Hindlimb muscle (tissue), 1 donor: Measurements from ENCODE around the gene CD320. TPM values are rescaled to one million over a fixed set of nuclear protein-coding genes. Genes with fewer than 3 reads are reported as not detected.
"Not testable (repeated sequence)": the region's sequence is repeated elsewhere in the genome, so short reads cannot be mapped to it uniquely, and the experiment has no call there.

Experiments
- DNase-seq: peaks from one replicate; pipeline ENCODE4 v3.0.0-alpha.2; 2013
- polyA plus RNA-seq: library from polyadenylated mRNA; unstranded; fragments of 120-200 nt; gene quantifications from one replicate; pipeline ENCODE4 v1.2.1, GENCODE V29; 2013; ENCODE audit not compliant: insufficient read length

Gene CD320
- polyA plus RNA-seq, 1 donor = 21.7 TPM

- no peak for DNase-seq
These were observed 676 bp downstream of the CD320 start for GRCh38 chr19:8307400-8307964.

GRCh38 chr19:8306235-8307054 lies 1.7 kb downstream of the CD320 start:
- no peak for DNase-seq

- DNase-seq = no peak
These were observed 2.4 kb downstream of the CD320 start for GRCh38 chr19:8305798-8306197.

- no peak for DNase-seq
These were observed 3.1 kb downstream of the CD320 start for GRCh38 chr19:8304841-8305621.

- no peak for DNase-seq
These were observed 5.4 kb downstream of the CD320 start for GRCh38 chr19:8302734-8303133.

- no peak for DNase-seq
These were observed 5.8 kb downstream of the CD320 start for GRCh38 chr19:8302357-8302691.

GRCh38 chr19:8291337-8291736 lies 16.8 kb downstream of the CD320 start:
- DNase-seq = not testable (repeated sequence)

GRCh38 chr19:8276508-8276907 lies 31.6 kb downstream of the CD320 start:
- not testable (repeated sequence) for DNase-seq

GRCh38 chr19:8269724-8270123 lies 38.4 kb downstream of the CD320 start:
- no peak for DNase-seq

GRCh38 chr19:8265872-8266271 lies 42.3 kb downstream of the CD320 start:
- no peak for DNase-seq

GRCh38 chr19:8264248-8264647 lies 43.9 kb downstream of the CD320 start:
- DNase-seq = not testable (repeated sequence)

GRCh38 chr19:8262431-8262830 lies 45.7 kb downstream of the CD320 start:
- DNase-seq = no peak

- DNase-seq = no peak
These were observed 46.3 kb downstream of the CD320 start for GRCh38 chr19:8261881-8262280.

GRCh38 chr19:8261347-8261746 lies 46.8 kb downstream of the CD320 start:
- DNase-seq = no peak

GRCh38 chr19:8259922-8260247 lies 48.3 kb downstream of the CD320 start:
- no peak for DNase-seq

- no peak for DNase-seq
These were observed 48.8 kb downstream of the CD320 start for GRCh38 chr19:8259142-8259921.

- no peak for DNase-seq
These were observed 51.1 kb downstream of the CD320 start for GRCh38 chr19:8257052-8257443.

- DNase-seq = no peak
These were observed 51.7 kb downstream of the CD320 start for GRCh38 chr19:8256276-8257051.

- DNase-seq = no peak
These were observed 52.6 kb downstream of the CD320 start for GRCh38 chr19:8255426-8256125.

- DNase-seq = no peak
These were observed 53.7 kb downstream of the CD320 start for GRCh38 chr19:8254286-8255001.

GRCh38 chr19:8253678-8254077 lies 54.5 kb downstream of the CD320 start:
- no peak for DNase-seq
